GM10266 (cell line): ENCODE results near the gene NUFIP2.

Experiments
- DNase-seq: peaks from one replicate; pipeline ENCODE4 v3.0.0; 2012; ENCODE audit errors: extremely low spot score
- CTCF ChIP-seq: IDR thresholded peaks from 2 replicates; pipeline ENCODE4 v1.5.1; 2012; ENCODE audit warnings: mild to moderate bottlenecking, low read depth; ENCODE audit not compliant: control insufficient read depth, insufficient read depth; ENCODE audit errors: missing control alignments

The NUFIP2 gene

GRCh38 chr17:29253037-29253436 lies 40.9 kb downstream of the NUFIP2 start:
- TF ChIP-seq CTCF: no peak
- DNase-seq: no peak

- DNase-seq: peak; percentile 27
- peak; percentile 9 for TF ChIP-seq CTCF
Measured at GRCh38 chr17:29252101-29252791, 41.7 kb downstream of the NUFIP2 start.

GRCh38 chr17:29251184-29251583 lies 42.8 kb downstream of the NUFIP2 start:
- no peak for DNase-seq
- TF ChIP-seq CTCF: no peak

- DNase-seq: no peak
- TF ChIP-seq CTCF: no peak
Measured at GRCh38 chr17:29250666-29251065, 43.3 kb downstream of the NUFIP2 start.

GRCh38 chr17:29248845-29249244 lies 45.1 kb downstream of the NUFIP2 start:
- no peak for TF ChIP-seq CTCF
- no peak for DNase-seq

GRCh38 chr17:29247219-29247618 lies 46.7 kb downstream of the NUFIP2 start:
- TF ChIP-seq CTCF: no peak
- no peak for DNase-seq

GRCh38 chr17:29246628-29247027 lies 47.3 kb downstream of the NUFIP2 start, which contains the start of gene CRYBA1:
CRYBA1 (plus strand) TSS chr17:29246859; CDS start chr17:29246864, 5 bp downstream.
- no peak for DNase-seq
- TF ChIP-seq CTCF: no peak
